Adrenal gland (tissue), 12 donors: Measurements from ENCODE around the gene REXO1. TPM values are rescaled to one million over a fixed set of nuclear protein-coding genes. Genes with fewer than 3 reads are reported as not detected.

Source experiments
- DNase-seq, 7 donors: peaks; one replicate each; pipeline ENCODE4 v3.0.0-alpha.2; 2019 to 2020
- H3K27ac ChIP-seq, 5 donors: fragments of 200-600 bp; sonication (generic) in 4 of 5; 1 replicate in 3 of 5; 2 replicates in 2 of 5; pipeline versions ENCODE4 v1.5.1 to v1.8.0; 2016 to 2020; ENCODE audit warnings: mild to moderate bottlenecking in 1 of 5
- H3K27me3 ChIP-seq: fragments of 200-600 bp; 2 replicates; pipeline ENCODE4 v1.8.0; 2021
- H3K36me3 ChIP-seq, 2 donors: fragments of 200-600 bp; replicated peaks in 1 of 2; 1 replicate in 1 of 2; 2 replicates in 1 of 2; pipeline versions ENCODE4 v1.5.1 to v1.8.0; 2018 to 2022
- H3K4me1 ChIP-seq, 2 donors: fragments of 200-600 bp; replicated peaks in 1 of 2; 1 replicate in 1 of 2; 2 replicates in 1 of 2; pipeline versions ENCODE4 v1.5.1 to v1.8.0; 2018 to 2021
- H3K4me3 ChIP-seq, 4 donors: fragments of 200-600 bp; sonication (generic) in 3 of 4; one replicate each; pipeline ENCODE4 v1.5.1; 2016 to 2018
- H3K9me3 ChIP-seq, 3 donors: fragments of 200-600 bp; sonication (generic) in 1 of 3; replicated peaks in 1 of 3; 1 replicate in 2 of 3; 2 replicates in 1 of 3; pipeline versions ENCODE4 v1.5.1 to v1.8.0; 2016 to 2021
- POLR2A ChIP-seq, 2 donors: fragments of 450-650 bp; IDR thresholded peaks; one replicate each; pipeline ENCODE4 v1.6.1; 2017; ENCODE audit warnings: antibody characterized with exemption in 2 of 2, mild to moderate bottlenecking in 2 of 2, moderate library complexity in 1 of 2
- WGBS, 4 donors: extraction: QIAGEN DNeasy Blood & Tissue Kit in 2 of 4; methylation state at CpG; one replicate each; pipeline versions ENCODE4 v1.1.5 to v1.1.7; 2013 to 2017; 5-methylcytosine and 5-hydroxymethylcytosine counted together
- intact Hi-C, 2 donors: fragments of 100-400 bp; cut with DNase I; formaldehyde crosslinking; loops; one replicate each; pipeline versions ENCODE4 v1.14.1 to v1.15.0; 2022 to 2023
- polyA plus RNA-seq, 3 donors: library from polyadenylated mRNA; stranded (reverse); fragments of 200-250 nt in 2 of 3; fragments of 350-450 nt in 1 of 3; fragmentation: Illumina TruSeq in 1 of 3; extraction: RNeasy Lipid Tissue Mini Kit (QIAGEN cat#74804) in 1 of 3; gene quantifications; one replicate each; pipeline ENCODE4 v1.2.3, GENCODE V29; 2013 to 2014
- total RNA-seq, 9 donors: library from RNA; depleted of rRNA in 4 of 9; stranded (reverse); fragments of >200 nt in 4 of 9; fragments of 120-200 nt in 1 of 9; fragmentation: NEBNext Ultra II Directional in 1 of 9; extraction: Animal tissue kit (Norgen Biotek cat#: 25700) in 1 of 9; gene quantifications; one replicate each; pipeline versions ENCODE4 v1.1.0 to v1.2.4, GENCODE V29; 2013 to 2023
- TF ChIP-seq, protein P1 (sequence below), 6 experiments: fragments of 450-650 bp in 4 of 6; fragments of 200-600 bp in 2 of 6; sonication (generic) in 1 of 6; IDR thresholded peaks; 1 replicate in 5 of 6; 2 replicates in 1 of 6; pipeline versions ENCODE4 v1.5.1 to v1.8.0; 2016 to 2021; ENCODE audit warnings: antibody characterized with exemption in 6 of 6, mild to moderate bottlenecking in 2 of 6, moderate library complexity in 1 of 6
- donor health status: healthy with polysubstance abuse.
- donor health status: Bipolar disorder and iron deficiency.
- donor health status: DM: yes; HTN: yes; CAD: no.
- donor health status: DM: no; HTN: no; CAD: no.
- donor health status: DM: no; HTN: no; CAD: no.
- donor health status: DM: yes; HTN: yes; CAD: no.

Gene REXO1
- total and polyA plus RNA-seq, 12 donors = 9.3 to 155 (median 44.5) TPM

DNA sequence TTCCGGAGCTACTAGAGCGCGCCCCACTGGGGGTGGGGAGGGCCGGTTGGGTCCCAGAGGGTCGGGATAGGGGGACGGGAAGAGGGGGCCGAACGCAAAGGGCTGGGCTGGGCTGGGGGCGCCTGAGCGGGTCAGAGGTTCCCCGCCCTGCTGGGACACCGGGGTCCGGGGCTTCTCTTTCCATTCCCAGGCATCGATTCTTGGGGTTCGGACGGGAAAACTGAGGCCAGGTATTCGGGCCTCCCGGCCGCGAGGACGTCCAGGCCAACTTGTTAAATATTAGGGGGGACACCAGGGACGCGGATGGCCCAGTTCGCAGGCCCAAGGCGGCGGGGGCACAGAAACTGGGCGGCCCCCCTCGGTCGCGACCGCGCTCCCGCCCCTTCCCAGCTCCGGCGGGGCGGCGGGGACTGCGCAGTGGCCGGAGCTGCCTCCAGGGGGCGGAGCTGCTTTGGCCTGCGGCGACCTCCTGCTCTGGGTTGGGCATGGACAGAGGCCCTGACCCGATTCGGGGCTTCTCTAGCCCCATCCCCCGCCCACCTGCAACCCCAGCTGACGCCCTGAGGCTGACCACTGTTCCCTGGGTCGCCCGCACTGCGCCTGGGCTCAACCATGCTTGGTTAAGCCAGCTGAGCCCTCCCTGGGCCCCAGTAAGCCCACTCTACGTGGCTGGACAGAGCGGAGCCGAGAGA, 16.3 kb upstream of the REXO1 start:
- 5 to 40% (median 10%) methylated on average over 2 to 52 of the region's 52 CpGs for WGBS, 4 donors
- peak; percentile 75 to 84 (median 81) for DNase-seq
- Histone ChIP-seq H3K36me3 (no peaks in the 10 kb centered on the region), H3K4me1 (peaks cover 21 to 30% of the 10 kb centered on the region in 2 donors), H3K27me3 (no peaks in the 10 kb centered on the region), H3K27ac (peak overlapping the region; percentile 81 to 92 (median 87)), H3K4me3 (peak overlapping the region; percentile 46 to 86 (median 68)), H3K9me3 (no peaks in the 10 kb centered on the region)
- intact Hi-C loops = loop anchor here in 1 of 2 donors (10.0 kb wide), 1 partner anchor 60 kb away; no protein-coding TSS in a partner anchor
- TF ChIP-seq POLR2A (IDR thresholded peaks at IDR 0.05) = peak in 1 of 2 donors; percentile 22
- TF ChIP-seq, protein P1, sequence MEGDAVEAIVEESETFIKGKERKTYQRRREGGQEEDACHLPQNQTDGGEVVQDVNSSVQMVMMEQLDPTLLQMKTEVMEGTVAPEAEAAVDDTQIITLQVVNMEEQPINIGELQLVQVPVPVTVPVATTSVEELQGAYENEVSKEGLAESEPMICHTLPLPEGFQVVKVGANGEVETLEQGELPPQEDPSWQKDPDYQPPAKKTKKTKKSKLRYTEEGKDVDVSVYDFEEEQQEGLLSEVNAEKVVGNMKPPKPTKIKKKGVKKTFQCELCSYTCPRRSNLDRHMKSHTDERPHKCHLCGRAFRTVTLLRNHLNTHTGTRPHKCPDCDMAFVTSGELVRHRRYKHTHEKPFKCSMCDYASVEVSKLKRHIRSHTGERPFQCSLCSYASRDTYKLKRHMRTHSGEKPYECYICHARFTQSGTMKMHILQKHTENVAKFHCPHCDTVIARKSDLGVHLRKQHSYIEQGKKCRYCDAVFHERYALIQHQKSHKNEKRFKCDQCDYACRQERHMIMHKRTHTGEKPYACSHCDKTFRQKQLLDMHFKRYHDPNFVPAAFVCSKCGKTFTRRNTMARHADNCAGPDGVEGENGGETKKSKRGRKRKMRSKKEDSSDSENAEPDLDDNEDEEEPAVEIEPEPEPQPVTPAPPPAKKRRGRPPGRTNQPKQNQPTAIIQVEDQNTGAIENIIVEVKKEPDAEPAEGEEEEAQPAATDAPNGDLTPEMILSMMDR (IDR thresholded peaks at IDR 0.05) = peak; percentile 65 to 86 (median 72)

DNA sequence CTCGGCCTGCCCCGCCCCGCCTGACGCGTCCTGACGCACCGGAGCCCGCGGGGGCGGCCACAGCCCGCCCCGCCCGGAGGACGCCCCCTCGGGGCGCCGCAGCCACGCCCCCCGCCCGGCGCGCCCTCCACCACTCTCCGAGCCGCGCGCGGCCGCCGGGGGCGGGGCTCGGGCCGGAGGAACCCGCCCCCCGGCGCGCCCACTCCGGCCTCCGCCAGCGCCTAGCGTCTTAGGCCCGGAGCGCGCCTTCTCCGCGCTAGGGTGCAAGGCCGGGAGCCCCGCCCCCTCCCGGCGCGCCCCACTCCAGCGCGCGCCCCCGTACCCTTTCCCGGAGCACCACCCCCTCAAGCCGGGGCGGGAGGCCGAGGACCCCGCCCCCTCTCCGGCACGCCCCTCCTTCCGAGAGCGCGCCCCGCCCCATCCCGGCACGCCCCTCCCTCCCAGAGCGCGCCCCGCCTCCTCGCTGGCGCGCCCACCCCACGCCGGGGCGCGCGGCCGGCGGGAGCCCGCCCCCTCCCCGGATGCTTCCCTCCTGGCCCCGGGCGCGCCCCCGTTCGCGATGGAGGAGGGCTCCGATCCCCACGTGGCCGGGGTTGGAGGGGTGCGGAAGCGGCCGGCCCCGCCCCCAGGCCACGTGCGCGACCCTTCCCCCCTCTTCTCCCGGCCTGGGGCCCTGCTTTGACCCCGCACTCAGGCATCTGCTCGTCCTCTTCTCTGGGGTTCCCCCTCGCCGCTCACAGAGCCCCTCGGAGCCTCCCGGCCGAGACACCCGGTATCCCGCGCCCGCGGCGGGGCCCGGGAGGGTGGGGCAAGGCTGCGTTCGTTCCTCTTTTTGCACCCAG, 15.6 kb upstream of the REXO1 start:
- H3K36me3 ChIP-seq = no peaks in the 10 kb centered on the region
- no peaks in the 10 kb centered on the region for H3K9me3 ChIP-seq
- 0% methylated on average over 82 to 102 of the region's 115 CpGs; no CpG with 5 or more reads in 2 of the 4 donors for WGBS, 4 donors
- peaks cover 21 to 31% of the 10 kb centered on the region in 2 donors for H3K4me1 ChIP-seq
- H3K27ac ChIP-seq = peak overlapping the region; percentile 81 to 92 (median 87)
- no peaks in the 10 kb centered on the region for H3K27me3 ChIP-seq
- intact Hi-C loops = loop anchor here in 1 of 2 donors (10.0 kb wide), 1 partner anchor 61 kb away; no protein-coding TSS in a partner anchor
- peak in 1 of 2 donors; percentile 1 for TF ChIP-seq POLR2A (IDR thresholded peaks at IDR 0.05)
- TF ChIP-seq, protein P1 (IDR thresholded peaks at IDR 0.05) = no peak
- peak; percentile 88 to 93 (median 92) for DNase-seq
- H3K4me3 ChIP-seq = peak overlapping the region; percentile 46 to 86 (median 68)

DNA sequence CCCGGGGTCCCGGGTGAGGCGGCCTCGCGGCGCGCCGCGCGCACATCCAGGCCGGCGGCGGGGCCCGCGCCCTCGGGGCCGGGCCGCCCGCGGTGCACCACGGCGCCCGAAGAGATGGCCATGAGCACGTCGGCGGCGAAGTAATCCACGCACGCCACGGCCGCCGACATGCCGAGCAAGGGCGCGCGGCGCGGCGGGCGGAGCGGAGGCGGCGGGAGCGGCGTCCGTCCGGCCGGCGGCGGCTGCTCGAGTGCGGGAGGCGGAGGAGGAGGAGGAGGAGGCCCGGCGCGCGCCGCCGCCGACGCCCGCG, 15.0 kb upstream of the REXO1 start, which contains the start of gene KLF16:
Gene KLF16 (minus strand): TSS at position 252 of the 310 bp plus-strand sequence. CDS start 82 bp downstream, at position 170.
- Histone ChIP-seq H3K27ac (peak within 1 kb of the TSS; percentile 81 to 92 (median 87)), H3K4me1 (peaks cover 21 to 33% of the 10 kb centered on the region in 2 donors), H3K4me3 (peak within 1 kb of the TSS; percentile 49 to 86 (median 70)), H3K27me3 (no peaks in the 10 kb centered on the region), H3K9me3 (no peaks in the 10 kb centered on the region), H3K36me3 (no peaks in the 10 kb centered on the region)
- TF ChIP-seq POLR2A (IDR thresholded peaks at IDR 0.05) = peak; percentile 80 to 89
- TF ChIP-seq, protein P1 (IDR thresholded peaks at IDR 0.05) = no peak
- WGBS, 4 donors = 0% methylated on average over 10 to 54 of the region's 63 CpGs; no CpG with 5 or more reads in 2 of the 4 donors
- intact Hi-C loops = loop anchor here in 1 of 2 donors (10.0 kb wide), 1 partner anchor 62 kb away; no protein-coding TSS in a partner anchor
- DNase-seq = no peak
